ENCODE data around the gene ZNF124.
"Not testable (repeated sequence)": the region's sequence is repeated elsewhere in the genome, so short reads cannot be mapped to it uniquely, and the experiment has no call there.

The ZNF124 gene

DNA sequence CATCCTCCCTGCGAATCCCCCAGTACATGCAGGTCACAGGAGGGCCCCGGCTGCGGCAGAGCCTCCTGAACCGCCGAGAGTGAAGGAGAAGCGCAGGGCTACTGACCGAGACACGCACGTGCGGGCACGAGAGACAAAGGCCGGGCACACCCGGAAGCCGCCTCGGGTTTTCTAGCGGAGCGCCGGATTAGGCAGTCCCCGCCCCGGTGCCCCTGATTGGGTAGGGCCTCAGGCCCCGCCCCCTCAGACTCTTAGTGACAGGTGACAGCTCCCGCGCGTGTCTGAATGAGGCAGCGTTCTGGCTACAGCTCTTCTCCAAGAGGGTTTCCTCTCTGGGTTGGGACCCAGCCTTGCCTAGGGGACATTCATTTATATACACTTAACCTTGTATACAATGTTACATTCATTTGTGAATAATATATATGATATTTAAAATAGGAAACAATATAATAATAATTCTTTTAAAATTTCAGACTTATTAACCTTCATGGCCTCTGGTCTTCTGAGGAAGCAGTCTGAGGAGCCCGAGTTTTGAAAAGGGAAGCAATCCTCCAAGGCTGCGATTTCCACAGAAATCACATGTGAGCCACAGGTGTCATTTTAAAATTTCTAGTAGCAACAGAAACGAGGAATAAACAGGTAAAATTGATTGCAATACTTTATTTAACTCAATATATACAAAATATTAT lies at the start of gene ZNF124:
ZNF124 (minus strand) TSS at position 146 of the 689 bp plus-strand sequence; CDS start at position 3, 143 bp downstream.
- in situ Hi-C loops (cut with MboI; ENCODE audit: low sequenced_read_pairs) = not testable (repeated sequence)

DNA sequence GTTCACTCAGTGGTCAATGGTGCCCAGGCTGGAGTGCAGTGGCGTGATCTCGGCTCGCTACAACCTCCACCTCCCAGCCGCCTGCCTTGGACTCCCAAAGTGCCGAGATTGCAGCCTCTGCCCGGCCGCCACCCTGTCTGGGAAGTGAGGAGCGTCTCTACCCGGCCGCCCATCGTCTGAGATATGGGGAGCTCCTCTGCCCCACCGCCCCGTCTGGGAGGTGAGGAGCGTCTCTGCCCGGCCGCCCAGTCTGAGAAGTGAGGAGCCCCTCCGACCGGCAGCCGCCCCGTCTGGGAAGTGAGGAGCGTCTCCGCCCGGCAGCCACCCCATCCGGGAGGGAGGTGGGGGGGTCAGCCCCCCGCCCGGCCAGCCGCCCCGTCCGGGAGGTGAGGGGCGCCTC lies 48.5 kb upstream of the ZNF124 start:
- in situ Hi-C loops (cut with MboI; ENCODE audit: low sequenced_read_pairs) = not testable (repeated sequence)

DNA sequence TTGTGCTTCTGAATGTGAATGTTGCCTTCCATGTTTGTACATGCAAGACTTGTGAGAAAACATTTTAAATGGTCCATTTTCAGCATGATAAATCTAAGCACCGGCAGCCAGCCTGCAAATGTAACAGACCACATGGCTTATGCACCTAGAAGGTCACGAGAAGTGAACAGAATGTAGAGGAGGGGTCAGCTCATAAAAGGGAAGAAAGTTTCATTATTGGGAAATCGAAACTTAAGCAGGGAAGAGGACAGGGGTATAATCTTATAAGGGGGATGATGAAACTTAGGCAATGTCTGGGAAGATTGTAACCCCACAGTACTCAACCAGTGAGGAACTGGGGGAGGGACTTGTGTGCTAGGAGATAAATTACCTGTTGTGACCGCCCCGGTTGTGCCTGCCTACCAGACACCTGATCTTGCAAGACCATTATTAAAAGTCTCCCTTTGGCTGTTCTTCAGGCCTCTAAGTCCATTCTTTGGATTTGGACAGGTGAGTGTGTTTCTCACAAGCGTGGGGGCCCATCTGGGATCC lies 46.4 kb upstream of the ZNF124 start:
- in situ Hi-C loops (cut with MboI; ENCODE audit: low sequenced_read_pairs) = no loop called here

DNA sequence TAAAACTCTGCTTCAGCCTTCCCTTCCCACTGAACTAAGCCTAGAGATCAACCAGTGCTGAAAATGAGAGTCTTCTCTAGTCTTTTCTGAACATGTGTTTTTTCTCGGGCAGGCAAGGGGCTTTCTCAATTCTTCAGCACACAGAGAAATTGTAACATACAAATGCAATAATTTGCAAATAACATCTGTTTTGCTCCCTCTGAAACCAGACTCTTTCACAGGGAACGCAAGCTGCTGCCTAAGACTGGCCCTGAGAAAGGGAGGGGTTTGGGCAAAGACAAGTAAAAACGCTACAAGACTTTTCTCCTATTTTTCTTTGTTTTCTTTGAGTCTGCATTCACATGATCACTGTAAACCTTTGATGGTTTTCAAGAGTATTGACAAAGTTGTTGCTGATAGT lies 44.4 kb upstream of the ZNF124 start:
- in situ Hi-C loops (cut with MboI; ENCODE audit: low sequenced_read_pairs) = no loop called here

DNA sequence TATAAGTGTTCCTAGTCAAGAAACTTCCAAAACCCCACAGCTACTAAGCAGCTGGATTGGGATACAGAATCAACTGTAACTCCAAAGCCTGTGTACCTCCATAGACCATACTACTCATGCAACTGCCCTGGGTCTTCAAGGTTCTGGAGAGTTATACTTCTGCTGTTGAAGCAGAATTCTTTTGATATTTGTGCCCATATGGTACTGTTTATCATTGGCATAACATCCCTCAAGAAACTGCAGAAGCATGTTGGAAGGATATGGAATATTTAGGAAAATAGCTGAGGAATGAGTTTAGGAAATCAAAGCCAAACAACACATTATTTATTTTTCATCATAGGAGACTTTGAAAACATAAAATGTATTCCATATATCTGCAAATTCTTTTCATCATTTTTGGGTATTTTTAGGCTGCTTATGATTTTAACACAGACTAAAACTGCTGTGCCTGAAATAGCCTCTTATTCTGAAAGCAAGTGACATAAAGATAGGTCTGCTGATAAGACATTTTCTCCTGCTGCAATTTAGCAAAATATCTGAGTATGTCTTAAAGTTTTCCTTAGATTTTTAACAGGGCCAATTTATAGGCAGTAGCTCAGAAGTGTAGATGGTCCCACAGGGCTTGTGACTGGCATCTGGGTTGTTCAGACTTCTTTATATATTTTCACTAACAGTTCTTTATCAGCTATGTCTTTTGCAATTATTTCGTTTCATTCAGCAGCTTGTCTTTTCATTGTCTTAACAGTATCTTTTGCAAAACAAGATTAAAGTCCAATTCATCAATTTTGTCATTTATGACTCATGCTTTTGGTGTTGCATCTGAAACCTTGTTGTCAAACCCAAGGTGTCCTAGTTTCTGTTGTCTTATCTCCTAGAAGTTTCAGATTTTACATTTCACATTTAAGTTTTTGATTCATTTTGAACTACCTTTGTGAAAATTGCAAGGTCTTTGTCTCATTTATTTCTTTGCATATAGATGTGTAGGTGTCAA lies 41.1 kb upstream of the ZNF124 start:
- in situ Hi-C loops (cut with MboI; ENCODE audit: low sequenced_read_pairs) = no loop called here

DNA sequence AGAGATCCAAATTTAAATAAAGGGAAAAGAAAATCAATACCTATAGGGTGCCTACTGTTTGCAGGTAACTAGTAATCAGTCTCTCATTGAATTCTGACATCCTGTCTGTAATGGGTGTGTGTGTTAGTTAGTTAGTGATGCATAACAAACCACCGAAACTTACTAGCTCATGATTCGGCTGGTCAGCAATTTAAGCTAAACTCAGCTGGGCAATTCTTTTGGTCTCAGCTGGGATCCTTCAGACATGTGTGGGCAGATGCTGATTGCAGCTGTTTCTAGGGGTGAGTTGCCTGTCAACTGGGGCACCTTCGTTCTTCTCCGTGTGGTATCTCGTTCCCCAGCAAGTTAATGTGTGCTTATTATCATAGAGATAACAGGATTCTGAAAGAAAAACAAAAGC lies 40.2 kb upstream of the ZNF124 start:
- in situ Hi-C loops (cut with MboI; ENCODE audit: low sequenced_read_pairs) = no loop called here

DNA sequence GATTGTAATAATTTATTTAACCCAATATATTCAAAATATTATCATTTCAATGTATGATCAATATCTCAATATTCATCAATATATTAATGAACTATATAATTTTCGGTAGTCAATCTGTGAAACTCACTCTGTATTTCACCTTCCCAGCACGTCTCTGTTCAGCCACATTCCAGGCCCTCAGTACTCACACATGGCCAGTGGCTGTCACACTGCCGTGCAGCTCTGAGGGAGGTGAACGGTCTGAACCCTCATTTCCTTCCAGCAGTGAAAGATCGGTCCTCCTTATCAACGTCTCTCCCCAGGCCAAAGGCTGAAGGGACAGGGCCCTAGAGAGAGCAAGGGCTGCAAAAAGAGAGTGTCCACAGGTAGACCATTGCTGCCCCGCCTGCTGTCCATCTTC lies 39.5 kb upstream of the ZNF124 start:
- in situ Hi-C loops (cut with MboI; ENCODE audit: low sequenced_read_pairs) = no loop called here

DNA sequence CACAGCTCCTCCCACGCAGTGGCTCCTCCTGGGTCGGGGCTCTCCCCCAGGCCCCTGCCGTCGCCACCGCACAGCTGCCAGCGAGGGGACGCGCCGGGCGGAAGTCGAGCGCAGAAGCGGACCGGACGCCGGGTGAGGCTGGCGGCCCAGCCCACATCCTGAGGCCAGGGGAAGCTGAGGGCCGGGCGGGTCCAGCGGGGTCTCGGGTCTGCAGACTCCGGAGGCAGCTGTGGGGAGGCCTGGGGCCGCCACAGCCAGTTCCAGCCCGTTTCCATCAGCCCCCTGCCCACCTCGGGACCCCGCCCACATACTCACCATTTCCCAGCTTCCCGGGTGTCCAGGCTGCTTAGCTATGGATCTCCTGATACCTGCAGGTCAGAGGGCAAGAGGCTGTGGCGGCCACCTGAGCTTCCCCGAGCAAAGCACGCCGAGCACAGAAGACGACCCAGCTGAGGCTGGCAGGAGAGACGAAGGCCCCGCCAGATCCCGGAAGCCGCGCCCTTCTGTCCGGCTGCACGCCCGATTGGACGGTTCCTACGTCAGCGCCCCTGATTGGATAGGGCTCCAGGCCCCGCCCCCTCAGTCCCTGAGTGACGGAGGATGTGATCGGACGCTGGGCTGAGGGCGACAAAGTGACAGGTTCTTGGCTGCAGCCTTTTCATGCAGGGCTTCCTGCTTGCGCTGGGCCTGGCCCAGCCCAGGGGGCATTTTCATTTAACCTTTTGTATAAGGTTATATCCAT lies 38.7 kb upstream of the ZNF124 start:
- in situ Hi-C loops (cut with MboI; ENCODE audit: low sequenced_read_pairs) = no loop called here

DNA sequence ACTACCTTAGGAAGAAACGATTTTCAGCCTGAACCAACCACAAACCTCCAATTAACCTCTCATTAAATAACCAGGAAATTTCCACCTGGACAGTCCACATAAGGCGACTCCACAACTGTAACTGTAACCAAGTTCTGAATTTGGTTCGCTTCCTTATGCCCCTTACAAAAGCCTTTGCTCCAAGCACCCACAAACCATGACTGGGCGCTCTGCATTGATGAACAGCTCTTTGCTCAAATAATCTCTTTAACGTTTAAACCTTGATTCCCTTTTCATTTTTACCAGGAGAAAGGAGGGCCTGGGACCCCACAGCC lies 38.2 kb upstream of the ZNF124 start:
- in situ Hi-C loops (cut with MboI; ENCODE audit: low sequenced_read_pairs) = no loop called here

DNA sequence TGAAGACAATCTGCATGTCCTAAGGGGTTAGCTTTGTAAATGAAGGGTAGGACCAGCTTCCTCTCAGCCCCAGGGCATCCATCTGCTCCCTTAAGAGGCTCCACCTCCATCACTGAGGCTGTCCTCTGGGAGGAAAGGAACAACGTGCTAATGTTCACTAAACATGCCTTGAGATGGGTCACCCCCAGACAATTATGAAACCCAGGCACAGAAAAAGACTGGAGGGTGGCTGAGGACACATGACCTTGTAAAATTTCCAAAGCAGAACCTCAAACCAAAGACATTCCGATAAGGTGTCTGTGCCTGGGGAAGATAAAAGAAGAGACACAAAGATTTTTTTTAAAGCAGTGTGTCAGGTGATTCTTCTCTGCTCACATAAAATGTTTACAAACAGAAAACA lies 37.6 kb upstream of the ZNF124 start:
- in situ Hi-C loops (cut with MboI; ENCODE audit: low sequenced_read_pairs) = no loop called here

DNA sequence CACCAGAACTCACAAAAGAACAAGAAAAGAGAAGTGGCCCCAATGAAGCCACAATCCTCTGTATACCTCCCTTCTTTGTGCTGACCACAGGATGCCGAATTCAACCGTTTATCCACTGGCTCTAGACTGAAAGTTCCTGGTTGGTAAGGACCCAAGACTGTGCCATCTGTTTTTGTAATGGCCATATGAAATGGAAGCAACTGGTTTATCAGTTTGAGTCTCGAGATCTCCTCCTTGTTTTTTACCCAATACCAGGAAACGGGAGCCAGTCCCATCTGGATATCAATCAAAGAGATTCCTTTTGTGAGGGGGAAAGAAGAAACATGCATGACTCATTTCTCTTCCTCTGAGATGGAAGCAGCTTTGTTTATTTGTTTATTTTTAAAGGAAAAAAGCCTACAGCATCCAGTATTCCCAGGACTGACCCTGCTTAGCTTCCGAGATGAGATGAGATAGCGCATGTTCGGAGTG lies 32.4 kb upstream of the ZNF124 start:
- in situ Hi-C loops (cut with MboI; ENCODE audit: low sequenced_read_pairs) = no loop called here

DNA sequence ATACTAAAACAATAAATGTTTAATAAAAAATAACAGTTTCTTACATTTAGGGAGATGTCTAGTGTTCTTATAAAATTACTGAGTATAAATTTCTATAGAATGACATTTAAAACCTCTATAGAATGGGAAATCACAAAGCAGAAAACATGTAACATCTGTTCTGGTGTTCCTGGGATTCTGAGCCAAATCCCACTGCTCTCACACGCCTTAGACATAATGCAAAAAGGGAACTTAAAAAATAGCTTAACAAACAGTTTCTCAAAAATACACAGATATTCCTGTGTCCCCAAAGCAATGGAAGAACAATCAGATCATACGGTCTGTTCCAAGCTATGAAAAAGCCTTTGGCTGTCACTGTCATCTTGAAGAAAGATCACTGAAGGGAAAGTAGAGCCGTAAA lies 27.0 kb upstream of the ZNF124 start:
- in situ Hi-C loops (cut with MboI; ENCODE audit: low sequenced_read_pairs) = no loop called here

DNA sequence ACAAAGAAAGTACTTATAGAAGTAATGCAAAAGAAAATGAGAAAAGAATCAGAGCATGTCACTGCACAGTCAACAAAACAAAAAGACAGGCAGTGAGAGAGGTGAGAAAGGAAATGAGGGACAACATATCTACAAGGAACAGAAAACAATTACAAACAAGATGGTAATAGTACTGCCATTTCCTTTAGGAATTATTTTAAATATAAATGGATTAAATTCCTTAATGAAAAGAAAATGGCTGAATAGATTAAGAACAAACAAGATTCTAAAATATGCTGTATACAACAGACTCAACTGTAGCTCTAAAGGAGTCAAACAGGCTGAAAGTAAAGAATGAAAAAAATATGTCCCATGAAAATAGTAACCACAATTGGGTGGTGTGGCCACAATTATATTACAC lies 22.1 kb upstream of the ZNF124 start:
- in situ Hi-C loops (cut with MboI; ENCODE audit: low sequenced_read_pairs) = no loop called here

DNA sequence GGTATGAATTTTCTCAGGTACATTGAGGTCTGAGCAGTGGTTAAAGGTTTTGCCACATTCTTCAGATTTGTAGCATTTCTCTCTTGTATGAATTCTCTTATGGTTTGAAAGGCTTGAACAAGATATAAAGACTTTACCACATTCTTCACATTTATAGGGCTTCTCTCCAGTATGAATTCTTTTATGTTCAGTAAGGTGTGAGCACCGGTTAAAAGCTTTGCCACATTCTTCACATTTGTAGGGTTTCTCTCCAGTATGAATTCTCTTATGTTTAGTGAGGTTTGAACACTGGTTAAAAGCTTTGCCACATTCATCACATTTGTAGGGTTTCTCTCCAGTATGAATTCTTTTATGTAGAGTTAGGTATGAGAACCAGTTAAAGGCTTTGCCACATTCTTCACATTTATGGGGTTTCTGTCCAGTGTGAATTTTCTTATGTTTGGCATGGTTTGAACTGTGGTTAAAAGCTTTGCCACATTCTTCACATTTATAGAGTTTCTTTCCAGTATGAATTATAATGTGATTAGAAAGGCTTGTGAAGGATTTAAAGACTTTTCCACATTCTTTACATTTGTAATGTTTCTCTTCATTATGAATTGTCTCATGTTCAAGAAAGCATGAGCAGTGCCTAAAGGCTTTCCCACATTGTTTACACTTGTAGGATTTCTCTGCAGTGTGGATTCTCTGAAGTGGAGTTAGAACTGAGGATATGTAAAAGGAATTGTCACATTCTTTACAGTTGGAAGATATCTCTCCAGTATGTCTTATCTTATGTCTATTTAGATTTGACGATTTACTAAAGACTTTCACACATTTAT lies 18.4 kb upstream of the ZNF124 start:
- in situ Hi-C loops (cut with MboI; ENCODE audit: low sequenced_read_pairs) = no loop called here

DNA sequence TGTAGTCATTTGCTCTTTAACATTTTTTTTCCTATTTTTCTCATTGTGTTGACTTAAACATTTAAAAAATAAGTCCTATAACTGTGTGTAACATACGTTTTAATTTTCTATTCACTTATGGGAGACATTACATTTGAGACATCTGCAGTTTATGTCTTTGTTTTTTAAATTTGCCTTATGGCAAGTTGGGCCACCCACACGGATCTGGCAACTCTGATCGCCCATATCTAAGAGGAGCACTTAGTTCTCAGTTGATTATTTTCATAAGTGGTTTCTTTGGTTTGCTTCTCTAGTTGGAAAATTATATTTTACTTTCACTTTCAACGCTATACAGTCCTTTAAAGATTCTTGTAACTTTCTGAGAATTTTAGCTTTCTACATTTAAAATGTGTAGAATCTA lies 13.8 kb upstream of the ZNF124 start:
- in situ Hi-C loops (cut with MboI; ENCODE audit: low sequenced_read_pairs) = no loop called here

DNA sequence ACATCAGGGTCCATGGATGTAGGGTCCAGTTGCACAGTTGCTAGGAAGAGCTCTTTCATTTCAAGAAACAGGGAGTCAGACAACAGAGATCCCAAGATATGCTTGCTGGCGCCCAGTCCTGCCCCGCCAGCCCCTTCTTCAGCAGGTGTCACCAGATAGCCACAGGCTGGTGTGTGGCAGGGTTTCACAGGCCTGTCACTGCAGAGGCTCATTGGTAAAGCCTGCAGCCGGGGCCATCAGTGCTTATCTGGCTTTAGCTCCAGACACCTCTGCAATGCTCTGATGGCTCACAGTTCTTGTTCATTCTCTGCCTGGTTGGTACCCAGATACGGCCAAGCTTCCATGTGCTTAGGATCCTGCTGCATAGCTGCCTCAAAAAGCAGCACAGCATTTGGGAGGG lies 12.4 kb upstream of the ZNF124 start:
- in situ Hi-C loops (cut with MboI; ENCODE audit: low sequenced_read_pairs) = no loop called here

DNA sequence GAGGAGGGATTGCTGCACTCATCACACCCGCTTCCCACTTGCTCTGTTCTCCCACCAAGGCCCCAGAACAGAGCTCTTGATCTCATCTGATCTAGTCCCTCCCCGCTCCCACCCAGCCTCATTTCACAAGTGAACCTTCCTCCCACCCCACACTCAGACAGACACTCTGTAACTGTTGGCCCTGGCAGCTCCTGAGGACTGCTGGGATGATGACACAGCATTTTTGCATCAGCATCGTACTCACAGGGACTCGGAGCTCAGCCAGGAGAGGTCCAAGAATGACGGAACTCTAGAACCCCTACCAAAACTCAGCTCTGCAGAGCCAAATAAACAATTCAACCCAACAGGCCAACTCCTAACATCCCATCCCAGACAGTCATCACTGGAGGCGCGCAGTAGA lies 11.2 kb upstream of the ZNF124 start:
- in situ Hi-C loops (cut with MboI; ENCODE audit: low sequenced_read_pairs) = no loop called here

DNA sequence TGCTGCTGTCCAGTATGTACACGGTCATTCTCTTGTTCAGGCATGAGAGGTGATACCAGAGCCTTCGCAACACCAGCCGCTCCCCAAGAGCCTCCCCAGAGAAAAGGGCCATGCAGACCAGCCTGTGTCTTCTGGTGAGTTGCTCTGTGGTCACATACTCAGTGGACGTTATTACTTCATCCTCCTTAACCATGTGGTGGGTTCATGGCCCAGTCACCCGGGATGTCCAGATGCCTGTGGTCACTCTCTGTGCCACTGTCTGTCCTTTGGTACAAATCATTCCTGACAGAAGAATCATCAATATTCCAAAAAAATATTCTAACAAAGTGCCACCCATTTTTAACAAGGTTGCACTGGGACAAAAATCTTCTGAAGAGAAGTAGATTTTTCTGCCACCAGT lies 8.8 kb upstream of the ZNF124 start:
- in situ Hi-C loops (cut with MboI; ENCODE audit: low sequenced_read_pairs) = no loop called here

DNA sequence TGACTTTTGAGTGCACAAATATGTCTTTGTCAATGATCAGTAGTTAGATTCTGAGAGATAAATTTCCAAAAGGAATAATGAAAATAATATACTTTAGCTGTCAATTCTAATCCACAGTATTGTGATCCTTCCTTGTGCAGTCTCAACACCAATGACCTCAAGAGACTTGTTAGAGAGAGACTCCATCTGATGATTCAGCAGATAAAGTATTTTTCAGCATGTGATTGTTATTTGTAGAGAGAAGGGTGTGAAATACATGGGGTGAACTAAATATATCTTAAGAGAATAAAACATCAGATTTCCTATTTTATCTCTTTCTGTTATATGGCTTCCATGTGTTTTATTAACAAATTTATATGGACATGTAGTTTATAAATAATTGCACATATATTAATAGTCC lies 5.9 kb upstream of the ZNF124 start:
- in situ Hi-C loops (cut with MboI; ENCODE audit: low sequenced_read_pairs) = no loop called here

DNA sequence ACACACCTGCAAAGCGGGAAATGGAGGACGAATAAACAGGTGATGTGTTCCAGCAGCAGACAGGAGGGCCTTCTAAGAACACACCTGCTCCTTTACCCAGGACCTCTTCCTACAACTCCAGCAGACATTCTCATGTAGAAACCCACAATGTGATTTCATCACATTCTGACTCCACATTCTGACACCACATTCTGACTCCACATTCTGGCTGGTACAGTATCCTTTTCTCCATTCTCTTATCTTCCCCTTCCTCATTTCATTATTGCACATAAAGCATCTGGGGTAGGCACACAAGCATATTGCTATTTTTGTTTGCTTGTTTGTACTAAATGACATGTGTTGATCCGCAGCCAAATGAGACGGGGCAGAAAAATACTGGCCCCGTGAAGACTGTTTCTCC lies 3.6 kb upstream of the ZNF124 start:
- in situ Hi-C loops (cut with MboI; ENCODE audit: low sequenced_read_pairs) = no loop called here
